Adrenal gland (tissue), 12 donors: ENCODE measurements around the gene SMIM11. TPM values are rescaled to one million over a fixed set of nuclear protein-coding genes. Genes with fewer than 3 reads are reported as not detected.

ENCODE experiments used
- DNase-seq, 7 donors: peaks; one replicate each; pipeline ENCODE4 v3.0.0-alpha.2; 2019 to 2020
- H3K27ac ChIP-seq, 5 donors: fragments of 200-600 bp; sonication (generic) in 4 of 5; 1 replicate in 3 of 5; 2 replicates in 2 of 5; pipeline versions ENCODE4 v1.5.1 to v1.8.0; 2016 to 2020; ENCODE audit warnings: mild to moderate bottlenecking in 1 of 5
- H3K27me3 ChIP-seq: fragments of 200-600 bp; 2 replicates; pipeline ENCODE4 v1.8.0; 2021
- H3K36me3 ChIP-seq, 2 donors: fragments of 200-600 bp; replicated peaks in 1 of 2; 1 replicate in 1 of 2; 2 replicates in 1 of 2; pipeline versions ENCODE4 v1.5.1 to v1.8.0; 2018 to 2022
- H3K4me1 ChIP-seq, 2 donors: fragments of 200-600 bp; replicated peaks in 1 of 2; 1 replicate in 1 of 2; 2 replicates in 1 of 2; pipeline versions ENCODE4 v1.5.1 to v1.8.0; 2018 to 2021
- H3K4me3 ChIP-seq, 4 donors: fragments of 200-600 bp; sonication (generic) in 3 of 4; one replicate each; pipeline ENCODE4 v1.5.1; 2016 to 2018
- H3K9me3 ChIP-seq, 3 donors: fragments of 200-600 bp; sonication (generic) in 1 of 3; replicated peaks in 1 of 3; 1 replicate in 2 of 3; 2 replicates in 1 of 3; pipeline versions ENCODE4 v1.5.1 to v1.8.0; 2016 to 2021
- CTCF ChIP-seq, 6 experiments: fragments of 450-650 bp in 4 of 6; fragments of 200-600 bp in 2 of 6; sonication (generic) in 1 of 6; IDR thresholded peaks; 1 replicate in 5 of 6; 2 replicates in 1 of 6; pipeline versions ENCODE4 v1.5.1 to v1.8.0; 2016 to 2021; ENCODE audit warnings: antibody characterized with exemption in 6 of 6, mild to moderate bottlenecking in 2 of 6, moderate library complexity in 1 of 6
- POLR2A ChIP-seq, 2 donors: fragments of 450-650 bp; IDR thresholded peaks; one replicate each; pipeline ENCODE4 v1.6.1; 2017; ENCODE audit warnings: antibody characterized with exemption in 2 of 2, mild to moderate bottlenecking in 2 of 2, moderate library complexity in 1 of 2
- WGBS, 4 donors: extraction: QIAGEN DNeasy Blood & Tissue Kit in 2 of 4; methylation state at CpG; one replicate each; pipeline versions ENCODE4 v1.1.5 to v1.1.7; 2013 to 2017; 5-methylcytosine and 5-hydroxymethylcytosine counted together
- intact Hi-C, 2 donors: fragments of 100-400 bp; cut with DNase I; formaldehyde crosslinking; loops; one replicate each; pipeline versions ENCODE4 v1.14.1 to v1.15.0; 2022 to 2023
- polyA plus RNA-seq, 3 donors: library from polyadenylated mRNA; stranded (reverse); fragments of 200-250 nt in 2 of 3; fragments of 350-450 nt in 1 of 3; fragmentation: Illumina TruSeq in 1 of 3; extraction: RNeasy Lipid Tissue Mini Kit (QIAGEN cat#74804) in 1 of 3; gene quantifications; one replicate each; pipeline ENCODE4 v1.2.3, GENCODE V29; 2013 to 2014
- total RNA-seq, 9 donors: library from RNA; depleted of rRNA in 4 of 9; stranded (reverse); fragments of >200 nt in 4 of 9; fragments of 120-200 nt in 1 of 9; fragmentation: NEBNext Ultra II Directional in 1 of 9; extraction: Animal tissue kit (Norgen Biotek cat#: 25700) in 1 of 9; gene quantifications; one replicate each; pipeline versions ENCODE4 v1.1.0 to v1.2.4, GENCODE V29; 2013 to 2023
- donor health status: healthy with polysubstance abuse.
- donor health status: Bipolar disorder and iron deficiency.
- donor health status: DM: yes; HTN: yes; CAD: no.
- donor health status: DM: no; HTN: no; CAD: no.
- donor health status: DM: no; HTN: no; CAD: no.
- donor health status: DM: yes; HTN: yes; CAD: no.

SMIM11 gene
- total and polyA plus RNA-seq, 12 donors = 2.3 to 24.4 (median 7.0) TPM; not detected in 1

- no peak for DNase-seq
- 56 to 67% (median 62%) methylated on average over 6 of the region's 6 CpGs for WGBS, 4 donors
- H3K27me3 ChIP-seq = no peaks in the 10 kb centered on the region
- TF ChIP-seq POLR2A (IDR thresholded peaks at IDR 0.05) = no peak
- TF ChIP-seq CTCF (IDR thresholded peaks at IDR 0.05) = no peak
- peak overlapping the region in 1 of 5 donors; percentile 51 for H3K27ac ChIP-seq
- intact Hi-C loops = no loop called here
- H3K9me3 ChIP-seq = no peaks in the 10 kb centered on the region
- no peaks in the 10 kb centered on the region for H3K36me3 ChIP-seq
- H3K4me1 ChIP-seq = peaks cover 8 to 11% of the 10 kb centered on the region in 2 donors
- H3K4me3 ChIP-seq = no peak overlapping the region
Observed at GRCh38 chr21:34337741-34338140, 37.6 kb upstream of the SMIM11 start.

GRCh38 chr21:34338226-34338625, 37.1 kb upstream of the SMIM11 start:
- no peaks in the 10 kb centered on the region for H3K36me3 ChIP-seq
- TF ChIP-seq CTCF (IDR thresholded peaks at IDR 0.05) = no peak
- no peak for TF ChIP-seq POLR2A (IDR thresholded peaks at IDR 0.05)
- no peaks in the 10 kb centered on the region for H3K27me3 ChIP-seq
- 91 to 96% (median 96%) methylated on average over 8 of the region's 8 CpGs for WGBS, 4 donors
- H3K4me3 ChIP-seq = no peak overlapping the region
- intact Hi-C loops = no loop called here
- H3K27ac ChIP-seq = no peak overlapping the region
- peaks cover 8 to 11% of the 10 kb centered on the region in 2 donors for H3K4me1 ChIP-seq
- no peaks in the 10 kb centered on the region for H3K9me3 ChIP-seq
- DNase-seq = no peak

- intact Hi-C loops = no loop called here
- no peak overlapping the region for H3K4me3 ChIP-seq
- H3K4me1 ChIP-seq = peaks cover 8 to 11% of the 10 kb centered on the region in 2 donors
- no peak overlapping the region for H3K27ac ChIP-seq
- H3K9me3 ChIP-seq = no peaks in the 10 kb centered on the region
- no peaks in the 10 kb centered on the region for H3K36me3 ChIP-seq
- WGBS, 4 donors = 89 to 96% (median 91%) methylated on average over 2 to 3 of the region's 3 CpGs
- no peaks in the 10 kb centered on the region for H3K27me3 ChIP-seq
- TF ChIP-seq POLR2A (IDR thresholded peaks at IDR 0.05) (no peak), CTCF (IDR thresholded peaks at IDR 0.05) (no peak)
- DNase-seq = no peak
Observed at GRCh38 chr21:34340061-34340460, 35.2 kb upstream of the SMIM11 start.

DNA sequence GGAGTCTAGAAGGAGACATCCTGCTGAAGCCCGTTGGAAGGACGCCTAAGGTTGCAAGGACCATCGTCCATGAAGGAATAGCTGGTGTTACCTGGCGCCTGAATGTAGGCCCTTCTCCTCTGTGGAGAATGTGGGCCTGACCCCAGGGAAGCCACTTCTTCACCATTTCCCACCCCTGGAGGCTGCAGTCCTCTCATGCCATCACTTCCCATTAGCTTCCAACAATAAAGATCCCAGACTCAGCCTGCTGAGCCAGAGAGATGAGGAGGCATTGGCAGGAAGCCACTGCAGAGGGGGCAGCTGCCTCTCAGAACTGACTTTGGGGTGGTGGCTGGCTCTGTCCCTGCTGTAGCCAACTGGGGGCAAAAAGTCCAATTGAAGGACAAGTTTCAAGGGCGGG, 32.8 kb upstream of the SMIM11 start:
- Histone ChIP-seq H3K36me3 (no peaks in the 10 kb centered on the region), H3K4me3 (no peak overlapping the region), H3K9me3 (no peaks in the 10 kb centered on the region), H3K4me1 (no peaks in the 10 kb centered on the region), H3K27me3 (no peaks in the 10 kb centered on the region), H3K27ac (no peak overlapping the region)
- no peak for DNase-seq
- WGBS, 4 donors = 83 to 92% (median 89%) methylated on average over 5 of the region's 5 CpGs
- intact Hi-C loops = no loop called here
- TF ChIP-seq POLR2A (IDR thresholded peaks at IDR 0.05) (no peak), CTCF (IDR thresholded peaks at IDR 0.05) (no peak)
